ENCODE data around the gene HIP1.
"Not testable (repeated sequence)": the region's sequence is repeated elsewhere in the genome, so short reads cannot be mapped to it uniquely, and the experiment has no call there.

HIP1 gene

DNA sequence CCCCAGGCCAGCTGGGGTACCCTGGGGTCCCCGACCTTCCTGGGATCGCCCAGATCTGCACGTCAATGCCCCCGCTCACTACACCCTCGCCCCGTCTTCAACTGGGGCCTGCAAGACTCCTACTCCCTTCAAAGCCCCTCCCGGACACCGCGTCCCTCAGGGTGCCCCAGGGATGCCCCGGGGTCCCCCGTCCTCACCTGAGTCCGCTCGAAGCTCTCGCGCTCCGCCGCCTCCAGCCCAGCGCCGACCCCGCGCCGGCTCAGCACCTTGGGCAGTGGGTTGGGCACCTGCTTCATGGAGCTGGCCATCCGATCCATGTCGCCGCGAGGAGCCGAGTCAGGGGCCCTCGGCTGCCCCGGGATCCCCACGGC is at the start of gene HIP1:
HIP1 (minus strand) TSS at position 338 of the 371 bp plus-strand sequence; CDS start at position 317, 21 bp downstream.
- H3K4me1 ChIP-seq (ENCODE audit: control insufficient read depth, insufficient read depth, low read length), result peaks cover 4% of the 10 kb centered on the region
- peak within 1 kb of the TSS; percentile 90 for H3K4me3 ChIP-seq (ENCODE audit: low read depth, low read length)
- H3K9ac ChIP-seq (ENCODE audit: low read depth, low read length), result peak within 1 kb of the TSS; percentile 60
- H3K27me3 ChIP-seq (ENCODE audit: control insufficient read depth, insufficient read depth, low read length), result peaks cover 7% of the 10 kb centered on the region
- H3K9me3 ChIP-seq (ENCODE audit: control insufficient read depth, insufficient read depth, low read length), result no peaks in the 10 kb centered on the region
- H3K36me3 ChIP-seq (ENCODE audit: control insufficient read depth, insufficient read depth, low read length), result no peaks in the 10 kb centered on the region

DNA sequence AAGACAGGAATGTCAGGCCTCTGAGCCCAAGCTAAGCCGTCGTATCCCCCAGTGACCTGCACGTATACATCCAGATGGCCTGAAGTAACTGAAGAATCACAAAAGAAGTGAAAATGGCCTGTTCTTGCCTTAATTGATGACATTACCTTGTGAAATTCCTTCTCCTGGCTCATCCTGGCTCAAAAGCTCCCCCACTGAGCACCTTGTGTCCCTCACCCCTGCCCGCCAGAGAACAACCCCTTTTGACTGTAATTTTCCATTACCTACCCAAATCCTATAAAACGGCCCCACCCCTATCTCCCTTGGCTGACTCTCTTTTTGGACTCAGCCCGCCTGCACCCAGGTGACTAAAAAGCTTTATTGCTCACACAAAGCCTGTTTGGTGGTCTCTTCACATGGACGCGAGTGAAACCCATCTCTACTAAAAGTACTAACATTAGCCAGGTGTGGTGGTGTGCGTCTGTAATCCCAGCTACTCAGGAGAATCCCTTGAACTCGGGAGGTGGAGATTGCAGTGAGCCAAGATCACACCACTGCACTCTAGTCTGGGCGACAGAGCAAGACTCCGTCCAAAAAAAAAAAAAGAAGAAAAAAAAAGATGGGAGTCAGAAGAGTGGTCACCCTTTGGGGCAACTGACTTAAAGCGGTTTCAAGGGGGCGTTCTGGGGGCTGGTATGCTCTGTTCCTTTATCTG is 49.6 kb upstream of the HIP1 start:
- H3K9me3 ChIP-seq (ENCODE audit: control insufficient read depth, insufficient read depth, low read length); H3K9ac ChIP-seq (ENCODE audit: low read depth, low read length); H3K4me3 ChIP-seq (ENCODE audit: low read depth, low read length); H3K27me3 ChIP-seq (ENCODE audit: control insufficient read depth, insufficient read depth, low read length); H3K4me1 ChIP-seq (ENCODE audit: control insufficient read depth, insufficient read depth, low read length); H3K36me3 ChIP-seq (ENCODE audit: control insufficient read depth, insufficient read depth, low read length): not testable (repeated sequence)

GRCh38 chr7:75783058-75783457 is 44.3 kb upstream of the HIP1 start:
- H3K27me3 ChIP-seq (ENCODE audit: control insufficient read depth, insufficient read depth, low read length); H3K9me3 ChIP-seq (ENCODE audit: control insufficient read depth, insufficient read depth, low read length); H3K9ac ChIP-seq (ENCODE audit: low read depth, low read length); H3K4me1 ChIP-seq (ENCODE audit: control insufficient read depth, insufficient read depth, low read length); H3K36me3 ChIP-seq (ENCODE audit: control insufficient read depth, insufficient read depth, low read length); H3K4me3 ChIP-seq (ENCODE audit: low read depth, low read length): not testable (repeated sequence)

- not testable (repeated sequence) for H3K27me3 ChIP-seq (ENCODE audit: control insufficient read depth, insufficient read depth, low read length); H3K9me3 ChIP-seq (ENCODE audit: control insufficient read depth, insufficient read depth, low read length); H3K9ac ChIP-seq (ENCODE audit: low read depth, low read length); H3K36me3 ChIP-seq (ENCODE audit: control insufficient read depth, insufficient read depth, low read length); H3K4me1 ChIP-seq (ENCODE audit: control insufficient read depth, insufficient read depth, low read length)
- peak overlapping the region; percentile 13 for H3K4me3 ChIP-seq (ENCODE audit: low read depth, low read length)
Observed at GRCh38 chr7:75780647-75781273, 42.0 kb upstream of the HIP1 start.

- not testable (repeated sequence) for H3K4me1 ChIP-seq (ENCODE audit: control insufficient read depth, insufficient read depth, low read length); H3K36me3 ChIP-seq (ENCODE audit: control insufficient read depth, insufficient read depth, low read length); H3K4me3 ChIP-seq (ENCODE audit: low read depth, low read length); H3K27me3 ChIP-seq (ENCODE audit: control insufficient read depth, insufficient read depth, low read length); H3K9ac ChIP-seq (ENCODE audit: low read depth, low read length); H3K9me3 ChIP-seq (ENCODE audit: control insufficient read depth, insufficient read depth, low read length)
Observed at GRCh38 chr7:75779516-75779915, 40.8 kb upstream of the HIP1 start.

- not testable (repeated sequence) for H3K9me3 ChIP-seq (ENCODE audit: control insufficient read depth, insufficient read depth, low read length); H3K4me3 ChIP-seq (ENCODE audit: low read depth, low read length); H3K36me3 ChIP-seq (ENCODE audit: control insufficient read depth, insufficient read depth, low read length); H3K9ac ChIP-seq (ENCODE audit: low read depth, low read length); H3K27me3 ChIP-seq (ENCODE audit: control insufficient read depth, insufficient read depth, low read length); H3K4me1 ChIP-seq (ENCODE audit: control insufficient read depth, insufficient read depth, low read length)
Observed at GRCh38 chr7:75779035-75779434, 40.3 kb upstream of the HIP1 start.

DNA sequence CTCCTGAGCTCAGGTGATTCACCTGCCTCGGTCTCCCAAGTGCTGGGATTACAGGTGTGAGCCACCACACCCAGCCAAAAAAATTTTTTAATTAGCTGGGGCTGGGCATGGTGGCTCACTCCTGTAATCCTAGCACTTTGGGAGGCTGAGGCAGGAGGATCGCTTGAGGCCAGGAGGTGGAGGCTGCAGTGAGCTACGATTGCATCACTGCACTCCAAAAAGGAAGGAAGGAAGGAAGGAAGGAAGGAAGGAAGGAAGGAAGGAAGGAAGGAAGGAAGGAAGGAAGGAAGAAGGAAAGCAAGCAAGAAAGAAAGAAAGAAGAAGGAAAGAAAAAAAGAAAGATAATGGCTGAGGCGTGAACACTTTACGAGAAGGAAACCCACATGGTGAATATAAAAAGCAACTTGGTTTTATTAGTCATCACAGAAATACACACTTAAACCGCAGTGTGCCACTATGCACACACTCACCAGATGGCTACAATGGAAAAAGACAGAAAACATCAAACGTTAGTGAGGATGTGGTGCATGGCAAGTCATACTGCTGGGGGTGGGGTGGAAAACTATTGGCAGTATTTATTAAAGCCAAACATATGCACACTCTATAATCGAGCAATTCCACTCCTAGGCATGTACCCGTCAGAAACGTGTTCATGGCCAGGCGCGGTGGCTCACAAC is 37.7 kb upstream of the HIP1 start:
- H3K27me3 ChIP-seq (ENCODE audit: control insufficient read depth, insufficient read depth, low read length), result no peaks in the 10 kb centered on the region
- no peaks in the 10 kb centered on the region for H3K4me1 ChIP-seq (ENCODE audit: control insufficient read depth, insufficient read depth, low read length)
- peaks cover 2% of the 10 kb centered on the region for H3K36me3 ChIP-seq (ENCODE audit: control insufficient read depth, insufficient read depth, low read length)
- H3K9me3 ChIP-seq (ENCODE audit: control insufficient read depth, insufficient read depth, low read length), result no peaks in the 10 kb centered on the region
- H3K4me3 ChIP-seq (ENCODE audit: low read depth, low read length), result no peak overlapping the region
- no peak overlapping the region for H3K9ac ChIP-seq (ENCODE audit: low read depth, low read length)

DNA sequence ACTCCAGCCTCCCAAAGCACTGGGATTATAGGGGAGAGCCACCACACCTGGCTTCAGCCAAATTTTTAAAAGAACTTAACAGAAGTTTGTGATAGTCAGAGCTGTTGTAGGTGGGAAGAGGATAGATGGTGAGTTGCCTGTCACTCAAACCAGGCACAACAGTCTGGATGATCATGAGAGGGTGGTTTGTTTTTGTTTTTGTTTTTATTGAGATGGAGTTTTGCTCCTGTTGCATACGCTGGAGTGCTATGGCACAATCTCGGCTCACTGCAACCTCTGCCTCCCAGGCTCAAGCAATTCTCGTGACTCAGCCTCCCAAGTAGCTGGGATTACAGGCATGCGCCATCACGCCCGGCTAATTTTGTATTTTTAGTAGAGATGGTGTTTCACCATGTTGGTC is 35.2 kb upstream of the HIP1 start:
- H3K9ac ChIP-seq (ENCODE audit: low read depth, low read length); H3K9me3 ChIP-seq (ENCODE audit: control insufficient read depth, insufficient read depth, low read length); H3K4me3 ChIP-seq (ENCODE audit: low read depth, low read length); H3K4me1 ChIP-seq (ENCODE audit: control insufficient read depth, insufficient read depth, low read length); H3K27me3 ChIP-seq (ENCODE audit: control insufficient read depth, insufficient read depth, low read length); H3K36me3 ChIP-seq (ENCODE audit: control insufficient read depth, insufficient read depth, low read length): not testable (repeated sequence)

GRCh38 chr7:75772081-75773077 is 33.6 kb upstream of the HIP1 start, which contains the start of gene CCL26:
CCL26 (minus strand) TSS chr7:75772211; CDS start chr7:75772176, 35 bp downstream.
- no peaks in the 10 kb centered on the region for H3K27me3 ChIP-seq (ENCODE audit: control insufficient read depth, insufficient read depth, low read length)
- no peaks in the 10 kb centered on the region for H3K36me3 ChIP-seq (ENCODE audit: control insufficient read depth, insufficient read depth, low read length)
- no peak within 1 kb of the TSS for H3K9ac ChIP-seq (ENCODE audit: low read depth, low read length)
- H3K9me3 ChIP-seq (ENCODE audit: control insufficient read depth, insufficient read depth, low read length), result no peaks in the 10 kb centered on the region
- peaks cover 2% of the 10 kb centered on the region for H3K4me1 ChIP-seq (ENCODE audit: control insufficient read depth, insufficient read depth, low read length)
- no peak within 1 kb of the TSS for H3K4me3 ChIP-seq (ENCODE audit: low read depth, low read length)

DNA sequence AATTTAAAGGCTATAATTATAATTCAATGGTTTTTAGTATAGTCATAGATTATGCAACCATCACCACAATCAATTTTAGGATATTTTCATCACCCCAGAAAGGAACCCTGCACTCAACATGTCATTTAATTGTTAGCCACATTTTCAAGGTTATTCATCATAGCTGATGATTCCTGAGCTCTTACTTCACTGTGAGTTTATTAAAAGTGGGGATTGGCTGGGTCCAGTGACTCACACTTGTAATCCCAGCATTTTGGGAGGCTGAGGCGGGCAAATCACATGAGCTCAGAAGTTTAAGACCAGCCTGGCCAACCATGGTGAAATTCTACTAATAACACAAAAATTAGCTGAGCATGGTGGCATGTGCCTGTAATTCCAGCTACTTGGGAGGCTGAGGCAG is 32.5 kb upstream of the HIP1 start:
- H3K9me3 ChIP-seq (ENCODE audit: control insufficient read depth, insufficient read depth, low read length), result no peaks in the 10 kb centered on the region

DNA sequence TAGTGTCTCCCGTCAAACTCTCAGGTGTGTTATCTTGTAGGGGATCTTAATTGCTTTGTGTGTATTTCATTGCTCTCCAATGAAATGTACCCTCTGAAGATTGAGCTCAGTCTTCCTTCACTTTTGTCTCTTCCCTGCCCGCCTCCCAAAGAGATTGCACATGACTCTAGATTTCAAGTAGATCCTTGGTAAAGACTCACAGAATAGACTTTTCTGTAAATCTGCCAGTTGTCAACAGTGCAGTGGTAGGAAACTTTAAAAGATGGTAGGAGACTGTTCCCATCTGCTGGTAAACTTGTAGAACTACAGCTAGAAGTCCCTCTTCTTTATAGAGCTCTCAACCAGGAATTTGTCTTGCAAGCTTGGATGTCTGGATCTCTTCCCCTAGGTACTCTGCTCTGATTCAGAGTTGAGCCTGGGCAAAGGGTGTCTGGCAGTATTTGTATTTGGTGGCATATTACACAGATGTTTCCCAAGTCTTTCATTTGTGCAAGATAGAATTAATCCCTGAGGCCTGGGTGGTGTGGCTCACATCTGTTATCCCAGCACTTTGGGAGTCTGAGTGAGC is 23.7 kb upstream of the HIP1 start:
- H3K9me3 ChIP-seq (ENCODE audit: control insufficient read depth, insufficient read depth, low read length), result no peaks in the 10 kb centered on the region
- no peak overlapping the region for H3K9ac ChIP-seq (ENCODE audit: low read depth, low read length)
- H3K4me1 ChIP-seq (ENCODE audit: control insufficient read depth, insufficient read depth, low read length), result no peaks in the 10 kb centered on the region
- no peaks in the 10 kb centered on the region for H3K27me3 ChIP-seq (ENCODE audit: control insufficient read depth, insufficient read depth, low read length)
- H3K4me3 ChIP-seq (ENCODE audit: low read depth, low read length), result no peak overlapping the region
- H3K36me3 ChIP-seq (ENCODE audit: control insufficient read depth, insufficient read depth, low read length), result no peaks in the 10 kb centered on the region

More for the DNA sequence above, 32.5 kb upstream of the HIP1 start:
- Histone ChIP-seq H3K9ac (ENCODE audit: low read depth, low read length) (no peak overlapping the region), H3K4me1 (ENCODE audit: control insufficient read depth, insufficient read depth, low read length) (peaks cover 2% of the 10 kb centered on the region), H3K4me3 (ENCODE audit: low read depth, low read length) (no peak overlapping the region), H3K27me3 (ENCODE audit: control insufficient read depth, insufficient read depth, low read length) (no peaks in the 10 kb centered on the region), H3K36me3 (ENCODE audit: control insufficient read depth, insufficient read depth, low read length) (no peaks in the 10 kb centered on the region)

All from iPS-15b (cell line).